GM23338 (cell line): Measurements from ENCODE around the gene HPS4.

ENCODE experiments used
- CREB1 ChIP-seq: fragments of 250-450 bp; sonication (Bioruptor Pico); IDR thresholded peaks from 2 replicates; pipeline ENCODE4 v1.5.0; 2020; ENCODE audit warnings: low read depth, mild to moderate bottlenecking, moderate library complexity
- CTCF ChIP-seq, 2 experiments: fragments of 200-600 bp in 1 of 2; sonication (generic) in 1 of 2; conservative IDR thresholded peaks; 2 replicates each; pipeline versions ENCODE4 v1.5.1 to v1.6.1; 2016 to 2017; ENCODE audit warnings: antibody characterized with exemption in 2 of 2, low read depth in 2 of 2, mild to moderate bottlenecking in 2 of 2, moderate library complexity in 1 of 2
- EZH2 ChIP-seq: fragments of 200-600 bp; sonication (generic); IDR thresholded peaks from one replicate; pipeline ENCODE4 v1.8.0; 2017; ENCODE audit warnings: antibody characterized with exemption, mild to moderate bottlenecking, low read depth; ENCODE audit not compliant: unreplicated experiment
- EZH2phosphoT487 ChIP-seq: fragments of 200-600 bp; sonication (generic); IDR thresholded peaks from one replicate; pipeline ENCODE4 v1.8.1; 2018; ENCODE audit warnings: antibody characterized with exemption; ENCODE audit not compliant: unreplicated experiment
- JUNB ChIP-seq: IDR thresholded peaks from one replicate; pipeline ENCODE4 v1.6.1; 2016; ENCODE audit warnings: antibody characterized with exemption; ENCODE audit not compliant: unreplicated experiment
- POLR2AphosphoS5 ChIP-seq: IDR thresholded peaks from 2 replicates; pipeline ENCODE4 v1.6.1; 2016; ENCODE audit warnings: antibody characterized with exemption, low read depth
- REST ChIP-seq: IDR thresholded peaks from one replicate; pipeline ENCODE4 v1.6.1; 2018; ENCODE audit warnings: antibody characterized with exemption; ENCODE audit not compliant: unreplicated experiment

GRCh38 chr22:26461188-26461810, 22.3 kb downstream of the HPS4 start:
- TF ChIP-seq EZH2phosphoT487 (no peak), EZH2 (no peak), CTCF (conservative IDR thresholded peaks at IDR 0.05; ENCODE audit: low read depth in 2 of 2) (peak; percentile 75 to 81), POLR2AphosphoS5 (no peak), CREB1 (CRISPR knock-in tag) (no peak), JUNB (no peak), REST (no peak)
